ENCODE data around the gene RASIP1.

RASIP1 gene

DNA sequence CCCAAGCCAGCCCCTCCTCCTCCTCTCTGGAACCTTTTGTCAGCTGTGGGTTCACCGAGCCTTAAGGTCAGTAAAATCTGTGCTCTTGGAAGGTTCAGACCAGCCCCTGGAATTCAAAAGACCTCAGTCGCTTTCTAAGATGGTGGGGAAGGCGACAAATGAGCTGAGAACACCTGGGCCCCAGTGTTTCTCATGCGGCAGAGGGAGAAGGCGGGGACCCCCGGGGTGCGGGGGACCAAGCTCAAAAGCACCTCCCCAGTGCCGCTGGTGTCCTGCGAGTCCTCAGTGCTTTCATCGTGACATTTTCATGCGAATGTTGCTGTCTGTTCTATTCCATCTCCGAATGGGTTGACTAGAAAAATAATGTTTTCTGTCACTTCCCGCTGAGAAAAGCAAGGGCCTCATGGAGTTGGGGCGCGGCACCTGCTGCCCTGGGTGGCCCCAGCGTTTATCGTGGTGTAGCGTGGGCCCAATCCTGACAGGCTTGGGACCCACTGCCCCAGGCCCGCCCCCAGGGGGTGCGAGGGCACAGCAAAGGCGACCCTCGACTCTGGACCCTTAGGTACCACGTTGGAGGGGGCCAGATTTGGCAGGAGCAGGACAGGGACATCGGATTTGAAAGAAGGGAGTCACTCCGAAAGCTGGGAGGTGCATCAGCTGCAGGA lies 66.8 kb downstream of the RASIP1 start:
- DNase-seq (ENCODE audit: low read depth): no peak

GRCh38 chr19:48672994-48673393 lies 67.4 kb downstream of the RASIP1 start, which contains the start of gene NTN5:
Gene NTN5 (minus strand): TSS chr19:48673017. CDS start chr19:48670986, 2,031 bp downstream.
- DNase-seq (ENCODE audit: low read depth): no peak

- DNase-seq (ENCODE audit: low read depth): no peak
These were observed 68.9 kb downstream of the RASIP1 start for GRCh38 chr19:48671446-48671995.

- no peak for DNase-seq (ENCODE audit: low read depth)
These were observed 69.5 kb downstream of the RASIP1 start for GRCh38 chr19:48670699-48671445.

Data from ELR (cell line).